Activated CD4-positive, alpha-beta memory T cell treated with anti-CD3 and anti-CD28 coated beads for 36 hours (primary cell): ENCODE data around the gene INAVA. TPM values are rescaled to one million over a fixed set of nuclear protein-coding genes. Genes with fewer than 3 reads are reported as not detected.
"Not testable (repeated sequence)": the region's sequence is repeated elsewhere in the genome, so short reads cannot be mapped to it uniquely, and the experiment has no call there.

Experiments used
- CTCF ChIA-PET: fragments of 350-600 bp; sonication (Branson Sonifier 250); formaldehyde crosslinking; loops from one replicate; lab custom pipeline; 2021; ENCODE audit warnings: antibody characterized with exemption, inconsistent platforms; lab: Charles Lee
- POLR2A ChIA-PET: fragments of 350-600 bp; sonication (Branson Sonifier 250); formaldehyde crosslinking; loops from one replicate; lab custom pipeline; 2021; ENCODE audit warnings: antibody characterized with exemption; lab: Charles Lee
- DNase-seq: peaks from one replicate; pipeline ENCODE4 v3.0.0-alpha.2; 2020
- H3K27ac Mint-ChIP-seq: one replicate; pipeline ENCODE4 v1.8.0; 2021; ENCODE audit warnings: mixed read lengths
- H3K27me3 Mint-ChIP-seq: one replicate; pipeline ENCODE4 v1.8.0; 2021; ENCODE audit warnings: mixed read lengths
- H3K36me3 Mint-ChIP-seq: one replicate; pipeline ENCODE4 v1.8.0; 2021; ENCODE audit warnings: mixed read lengths
- H3K4me1 Mint-ChIP-seq: one replicate; pipeline ENCODE4 v1.8.0; 2021; ENCODE audit warnings: low read depth, mixed read lengths
- H3K4me3 Mint-ChIP-seq: one replicate; pipeline ENCODE4 v1.8.0; 2021; ENCODE audit warnings: mild to moderate bottlenecking, mixed read lengths
- H3K9me3 Mint-ChIP-seq: one replicate; pipeline ENCODE4 v1.8.0; 2021; ENCODE audit warnings: mixed read lengths
- intact Hi-C: fragments of 100-400 bp; cut with micrococcal nuclease; formaldehyde crosslinking; loops from one replicate; pipeline ENCODE4 v1.15.1; 2023
- total RNA-seq, 2 experiments: library from RNA; stranded (reverse); gene quantifications; one replicate each; pipeline ENCODE4 v1.2.3, GENCODE V29; 2021

INAVA gene
- total RNA-seq, 2 experiments from 2014 or later = not detected

DNA sequence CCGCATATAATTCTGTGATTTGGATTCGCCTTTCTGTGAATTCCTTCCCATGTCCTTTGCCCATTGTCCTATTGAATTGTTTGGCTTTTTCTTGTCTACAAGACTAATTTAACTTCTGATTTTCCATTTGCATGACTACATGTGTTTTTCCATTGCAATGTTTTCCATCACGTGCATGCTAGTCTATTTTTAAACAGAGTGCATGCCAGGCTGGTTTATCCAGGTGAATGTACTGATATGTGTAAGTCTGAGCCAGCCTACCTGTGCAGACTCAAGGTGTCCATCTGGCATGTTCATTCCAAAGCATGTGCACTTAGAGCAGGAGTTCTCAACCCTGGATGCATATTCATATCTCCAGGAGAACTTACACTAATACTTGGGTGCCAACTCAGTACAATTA lies 59.7 kb downstream of the INAVA start:
- H3K27ac Mint-ChIP-seq = no peak overlapping the region
- no peaks in the 10 kb centered on the region for H3K9me3 Mint-ChIP-seq
- intact Hi-C loops = no loop called here
- ChIA-PET POLR2A (no interaction called here), CTCF (no interaction called here)
- no peaks in the 10 kb centered on the region for H3K4me1 Mint-ChIP-seq
- H3K4me3 Mint-ChIP-seq = no peak overlapping the region
- no peaks in the 10 kb centered on the region for H3K36me3 Mint-ChIP-seq
- no peak for DNase-seq
- no peaks in the 10 kb centered on the region for H3K27me3 Mint-ChIP-seq

DNA sequence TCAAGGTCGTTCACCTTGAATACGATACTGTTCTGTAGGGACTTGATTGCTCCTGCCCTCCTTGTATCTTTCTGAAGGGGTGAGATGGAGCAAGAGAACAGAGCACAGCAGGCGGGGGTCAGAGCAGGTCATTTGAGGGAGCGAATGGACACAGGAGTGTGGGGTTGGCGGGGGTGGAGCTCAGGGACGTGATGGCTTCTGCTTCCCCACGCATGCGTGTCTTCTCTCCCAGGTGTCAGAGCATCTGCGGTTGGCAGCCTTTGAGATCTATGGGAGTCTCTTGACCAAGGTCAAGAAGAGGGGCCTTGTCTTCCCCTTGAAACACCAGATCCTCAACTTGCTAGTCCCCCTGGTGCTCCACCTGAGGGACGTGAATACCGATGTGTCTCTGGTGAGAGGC lies 63.9 kb downstream of the INAVA start:
- H3K4me1 Mint-ChIP-seq = no peaks in the 10 kb centered on the region
- H3K27ac Mint-ChIP-seq = no peak overlapping the region
- ChIA-PET CTCF (interaction anchor here (2.1 to 2.2 kb wide), 2 partner anchors 14 to 21 kb away, joined by 7 to 9 read pairs; no protein-coding TSS in a partner anchor), POLR2A (no interaction called here)
- H3K9me3 Mint-ChIP-seq = no peaks in the 10 kb centered on the region
- H3K4me3 Mint-ChIP-seq = no peak overlapping the region
- DNase-seq = no peak
- H3K36me3 Mint-ChIP-seq = no peaks in the 10 kb centered on the region
- intact Hi-C loops = no loop called here
- H3K27me3 Mint-ChIP-seq = no peaks in the 10 kb centered on the region

DNA sequence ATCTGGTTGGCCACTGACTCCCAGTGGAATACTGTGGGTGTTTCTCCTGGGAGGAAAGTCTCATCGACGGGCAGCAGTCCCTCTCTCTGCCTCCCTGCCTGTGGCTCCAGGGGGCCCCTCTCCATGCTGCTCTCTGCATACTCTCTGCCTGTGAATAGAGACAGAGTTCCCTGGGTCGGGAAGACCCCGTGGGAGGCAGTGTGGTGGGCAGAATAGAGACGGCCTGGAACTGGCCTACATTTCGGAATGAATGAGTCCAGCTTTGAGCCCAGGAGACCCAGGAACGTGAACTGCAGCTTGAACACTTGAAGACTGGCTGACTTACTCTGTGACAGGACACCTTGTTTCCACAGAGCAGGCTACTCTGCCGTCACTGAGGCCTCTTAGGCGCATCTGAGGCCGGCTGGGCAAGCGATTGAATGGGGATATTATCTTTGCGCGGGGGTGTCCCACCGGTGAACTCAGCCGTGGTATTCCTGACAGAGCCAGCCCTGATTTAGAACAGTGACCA lies 64.8 kb downstream of the INAVA start:
- H3K36me3 Mint-ChIP-seq = no peaks in the 10 kb centered on the region
- H3K27me3 Mint-ChIP-seq = no peaks in the 10 kb centered on the region
- H3K4me1 Mint-ChIP-seq = no peaks in the 10 kb centered on the region
- intact Hi-C loops = no loop called here
- ChIA-PET CTCF (interaction anchor here (0.7 to 2.1 kb wide), 2 partner anchors 12 to 20 kb away, joined by 3 to 8 read pairs; no protein-coding TSS in a partner anchor), POLR2A (no interaction called here)
- H3K4me3 Mint-ChIP-seq = no peak overlapping the region
- DNase-seq = no peak
- no peaks in the 10 kb centered on the region for H3K9me3 Mint-ChIP-seq
- no peak overlapping the region for H3K27ac Mint-ChIP-seq

- no peaks in the 10 kb centered on the region for H3K9me3 Mint-ChIP-seq
- H3K27ac Mint-ChIP-seq = no peak overlapping the region
- H3K4me3 Mint-ChIP-seq = no peak overlapping the region
- ChIA-PET POLR2A (no interaction called here), CTCF (interaction anchor here (0.7 to 2.1 kb wide), 2 partner anchors 11 to 19 kb away, joined by 3 to 8 read pairs; no protein-coding TSS in a partner anchor)
- no peak for DNase-seq
- intact Hi-C loops = no loop called here
- H3K4me1 Mint-ChIP-seq = no peaks in the 10 kb centered on the region
- no peaks in the 10 kb centered on the region for H3K36me3 Mint-ChIP-seq
- H3K27me3 Mint-ChIP-seq = no peaks in the 10 kb centered on the region
Observed at GRCh38 chr1:200960236-200960947, 65.7 kb downstream of the INAVA start.

DNA sequence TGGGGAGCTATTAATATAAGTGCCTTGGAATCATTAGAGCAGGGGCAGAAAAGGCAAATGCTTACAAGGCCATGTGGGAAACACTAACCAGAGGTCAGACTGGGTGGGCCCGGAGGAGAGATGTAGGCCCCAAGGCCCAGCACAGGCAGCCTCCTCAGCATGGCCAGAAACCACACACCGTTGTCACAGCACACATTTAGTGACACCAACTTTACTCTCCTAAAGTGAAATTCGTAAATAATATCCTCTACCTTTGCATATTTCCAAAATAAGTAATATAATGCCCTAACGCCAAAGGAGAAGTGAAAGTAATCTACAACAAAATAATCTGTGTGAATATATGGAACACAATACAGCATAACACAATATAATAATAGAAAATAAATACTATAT lies 66.2 kb downstream of the INAVA start:
- intact Hi-C loops = no loop called here
- H3K36me3 Mint-ChIP-seq = no peaks in the 10 kb centered on the region
- no peak overlapping the region for H3K4me3 Mint-ChIP-seq
- H3K4me1 Mint-ChIP-seq = no peaks in the 10 kb centered on the region
- CTCF ChIA-PET = interaction anchor here (2.1 to 3.2 kb wide), 2 partner anchors 11 to 19 kb away, joined by 8 to 12 read pairs; no protein-coding TSS in a partner anchor
- H3K9me3 Mint-ChIP-seq = no peaks in the 10 kb centered on the region
- H3K27me3 Mint-ChIP-seq = no peaks in the 10 kb centered on the region
- DNase-seq = no peak
- POLR2A ChIA-PET = no interaction called here
- no peak overlapping the region for H3K27ac Mint-ChIP-seq

- H3K9me3 Mint-ChIP-seq, POLR2A ChIA-PET, H3K27me3 Mint-ChIP-seq, H3K36me3 Mint-ChIP-seq, H3K4me3 Mint-ChIP-seq, H3K27ac Mint-ChIP-seq, intact Hi-C loops, DNase-seq, H3K4me1 Mint-ChIP-seq: not testable (repeated sequence)
- CTCF ChIA-PET = interaction anchor here (3.2 kb wide), 1 partner anchor 10 kb away, joined by 12 read pairs; no protein-coding TSS in a partner anchor
Observed at GRCh38 chr1:200962151-200962550, 67.5 kb downstream of the INAVA start.

DNA sequence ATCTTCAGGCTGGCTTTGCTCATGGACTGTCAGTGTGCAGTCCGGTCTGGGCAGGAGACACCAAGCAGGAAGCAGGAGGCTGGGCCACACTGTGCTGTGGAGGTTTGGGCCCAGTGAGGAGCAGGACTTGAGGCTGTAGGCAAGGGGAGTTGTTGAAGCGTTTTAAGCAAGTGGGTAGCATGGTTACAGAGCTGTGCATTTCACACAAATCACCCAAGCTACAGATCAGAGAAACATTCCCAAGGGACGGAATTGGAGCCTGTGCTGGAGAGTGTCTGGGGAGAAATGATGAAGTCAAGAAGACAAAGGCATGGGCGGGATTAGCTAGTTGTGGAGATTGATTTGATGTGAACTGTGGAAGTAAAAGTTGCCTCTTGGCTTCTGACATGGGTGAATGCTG lies 67.9 kb downstream of the INAVA start:
- ChIA-PET POLR2A (no interaction called here), CTCF (interaction anchor here (3.2 kb wide), 1 partner anchor 10 kb away, joined by 12 read pairs; no protein-coding TSS in a partner anchor)
- H3K4me3 Mint-ChIP-seq = no peak overlapping the region
- H3K27ac Mint-ChIP-seq = no peak overlapping the region
- H3K27me3 Mint-ChIP-seq = no peaks in the 10 kb centered on the region
- H3K4me1 Mint-ChIP-seq = no peaks in the 10 kb centered on the region
- intact Hi-C loops = no loop called here
- H3K9me3 Mint-ChIP-seq = no peaks in the 10 kb centered on the region
- DNase-seq = no peak
- no peaks in the 10 kb centered on the region for H3K36me3 Mint-ChIP-seq

DNA sequence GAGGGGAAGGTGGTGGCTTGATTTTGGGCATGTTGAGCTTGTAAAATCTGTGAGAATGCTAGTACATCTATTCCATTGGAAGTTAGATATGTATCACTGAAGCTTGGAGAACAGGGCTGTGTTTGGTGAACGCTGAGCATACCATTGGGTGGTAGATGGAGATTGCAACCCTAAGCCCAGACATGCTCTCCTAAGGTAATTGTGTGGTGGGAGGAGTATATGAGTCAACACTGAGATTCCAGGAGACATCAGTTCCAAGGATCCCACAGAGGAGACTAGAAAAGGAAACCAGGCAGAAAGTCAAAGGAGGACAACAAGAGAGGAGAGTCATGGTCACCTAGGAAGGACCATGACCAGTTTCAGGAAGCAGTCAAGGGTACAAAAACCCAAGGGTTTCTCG lies 68.4 kb downstream of the INAVA start:
- no peaks in the 10 kb centered on the region for H3K36me3 Mint-ChIP-seq
- no peak for DNase-seq
- no peak overlapping the region for H3K4me3 Mint-ChIP-seq
- H3K27ac Mint-ChIP-seq = no peak overlapping the region
- no peaks in the 10 kb centered on the region for H3K4me1 Mint-ChIP-seq
- intact Hi-C loops = no loop called here
- ChIA-PET POLR2A (no interaction called here), CTCF (interaction anchor here (3.2 kb wide), 1 partner anchor 9 kb away, joined by 12 read pairs; no protein-coding TSS in a partner anchor)
- H3K27me3 Mint-ChIP-seq = no peaks in the 10 kb centered on the region
- H3K9me3 Mint-ChIP-seq = no peaks in the 10 kb centered on the region

GRCh38 chr1:200963888-200964287 lies 69.2 kb downstream of the INAVA start:
- H3K36me3 Mint-ChIP-seq, POLR2A ChIA-PET, H3K4me1 Mint-ChIP-seq, intact Hi-C loops, H3K4me3 Mint-ChIP-seq, H3K27ac Mint-ChIP-seq, H3K27me3 Mint-ChIP-seq, DNase-seq, H3K9me3 Mint-ChIP-seq: not testable (repeated sequence)
- CTCF ChIA-PET = interaction anchor here (3.2 kb wide), 1 partner anchor 8 kb away, joined by 12 read pairs; no protein-coding TSS in a partner anchor

Other genes with a start within 250 kb of the INAVA start
- 10 to 100 TPM; 19.4 to 23.4 TPM for gene DDX59, start 225.0 kb upstream of the INAVA start, total RNA-seq
- gene CAMSAP2, start 156.0 kb upstream of the INAVA start, total RNA-seq = 1 to 10 TPM; 3.0 to 4.1 TPM
- gene GPR25, start 21.9 kb upstream of the INAVA start, total RNA-seq = not detected
- 10 to 100 TPM; 56.6 to 58.7 TPM for gene KIF21B, start 128.8 kb downstream of the INAVA start, total RNA-seq
- not detected for gene CACNA1S, start 217.5 kb downstream of the INAVA start, total RNA-seq
- gene ASCL5, start 232.3 kb downstream of the INAVA start, total RNA-seq = not detected